SK-N-SH treated with all-trans-retinoic acid at 6 μM for 48 hours (cell line): ENCODE results near the gene DPP10.

Source experiments
- ARNTL ChIP-seq: fragments of 450-650 bp; formaldehyde crosslinking; IDR thresholded peaks from 2 replicates; pipeline ENCODE4 v1.5.0; 2020; ENCODE audit warnings: low read depth, mild to moderate bottlenecking, moderate library complexity, borderline replicate concordance
- ISL1 ChIP-seq: fragments of 250-450 bp; sonication (Bioruptor Pico); IDR thresholded peaks from 2 replicates; pipeline ENCODE4 v2.1.2; 2022; ENCODE audit warnings: mild to moderate bottlenecking, moderate library complexity
- TOX ChIP-seq: fragments of 250-450 bp; sonication (Bioruptor Pico); IDR thresholded peaks from 2 replicates; pipeline ENCODE4 v1.8.0; 2021; ENCODE audit warnings: mild to moderate bottlenecking, moderate library complexity, borderline replicate concordance
- ZFP3 ChIP-seq: fragments of 250-450 bp; sonication (Bioruptor Pico); IDR thresholded peaks from 2 replicates; pipeline ENCODE4 v1.5.0; 2020; ENCODE audit warnings: mild to moderate bottlenecking, moderate library complexity

GRCh38 chr2:115654362-115654761 lies 1211.9 kb downstream of the DPP10 start:
- TF ChIP-seq ZFP3 (CRISPR knock-in tag), result no peak
- TF ChIP-seq TOX, result no peak
- no peak for TF ChIP-seq ISL1 (CRISPR knock-in tag)
- TF ChIP-seq ARNTL (CRISPR knock-in tag), result no peak
